Activated T-cell treated with anti-CD3 and anti-CD28 coated beads, Interleukin-2, amount 50 U/mL, for 1 hour (primary cell): ENCODE measurements around the gene UBA6.
"Not testable (repeated sequence)": the region's sequence is repeated elsewhere in the genome, so short reads cannot be mapped to it uniquely, and the experiment has no call there.

ENCODE experiments used
- DNase-seq: peaks from one replicate; pipeline ENCODE4 v3.0.0-alpha.2; 2020

The UBA6 gene

GRCh38 chr4:67659065-67659464, 41.9 kb downstream of the UBA6 start:
- DNase-seq = no peak

GRCh38 chr4:67658302-67658701, 42.7 kb downstream of the UBA6 start:
- no peak for DNase-seq

GRCh38 chr4:67651536-67651935, 49.4 kb downstream of the UBA6 start:
- no peak for DNase-seq

GRCh38 chr4:67638136-67638535, 62.8 kb downstream of the UBA6 start:
- no peak for DNase-seq

GRCh38 chr4:67636978-67637377, 64.0 kb downstream of the UBA6 start:
- DNase-seq = not testable (repeated sequence)

GRCh38 chr4:67635331-67635730, 65.6 kb downstream of the UBA6 start:
- DNase-seq = no peak

- DNase-seq = no peak
Measured at GRCh38 chr4:67634741-67635140, 66.2 kb downstream of the UBA6 start.

GRCh38 chr4:67632492-67632891, 68.5 kb downstream of the UBA6 start:
- DNase-seq = no peak

GRCh38 chr4:67624939-67625338, 76.0 kb downstream of the UBA6 start:
- no peak for DNase-seq

GRCh38 chr4:67616478-67616877, 84.5 kb downstream of the UBA6 start:
- DNase-seq = no peak

GRCh38 chr4:67615119-67615518, 85.8 kb downstream of the UBA6 start:
- DNase-seq = no peak

GRCh38 chr4:67614186-67614585, 86.8 kb downstream of the UBA6 start:
- DNase-seq = no peak

- no peak for DNase-seq
Measured at GRCh38 chr4:67608027-67608426, 92.9 kb downstream of the UBA6 start.

GRCh38 chr4:67604749-67605148, 96.2 kb downstream of the UBA6 start:
- DNase-seq = no peak

GRCh38 chr4:67604029-67604381, 97.0 kb downstream of the UBA6 start:
- no peak for DNase-seq

- no peak for DNase-seq
Measured at GRCh38 chr4:67603310-67604028, 97.5 kb downstream of the UBA6 start.

GRCh38 chr4:67593741-67594175, 107.2 kb downstream of the UBA6 start:
- DNase-seq = no peak

GRCh38 chr4:67587156-67587555, 113.8 kb downstream of the UBA6 start:
- DNase-seq = no peak

- DNase-seq = no peak
Measured at GRCh38 chr4:67584496-67584895, 116.5 kb downstream of the UBA6 start.

GRCh38 chr4:67581913-67582312, 119.0 kb downstream of the UBA6 start:
- DNase-seq = no peak

- DNase-seq = no peak
Measured at GRCh38 chr4:67581208-67581857, 119.6 kb downstream of the UBA6 start.

GRCh38 chr4:67580577-67580976, 120.4 kb downstream of the UBA6 start:
- no peak for DNase-seq

- DNase-seq = no peak
Measured at GRCh38 chr4:67576538-67576937, 124.4 kb downstream of the UBA6 start.

GRCh38 chr4:67576059-67576466, 124.9 kb downstream of the UBA6 start:
- DNase-seq = no peak
